ENCODE results near the gene PTK7.

- TF ChIP-seq, protein P1, sequence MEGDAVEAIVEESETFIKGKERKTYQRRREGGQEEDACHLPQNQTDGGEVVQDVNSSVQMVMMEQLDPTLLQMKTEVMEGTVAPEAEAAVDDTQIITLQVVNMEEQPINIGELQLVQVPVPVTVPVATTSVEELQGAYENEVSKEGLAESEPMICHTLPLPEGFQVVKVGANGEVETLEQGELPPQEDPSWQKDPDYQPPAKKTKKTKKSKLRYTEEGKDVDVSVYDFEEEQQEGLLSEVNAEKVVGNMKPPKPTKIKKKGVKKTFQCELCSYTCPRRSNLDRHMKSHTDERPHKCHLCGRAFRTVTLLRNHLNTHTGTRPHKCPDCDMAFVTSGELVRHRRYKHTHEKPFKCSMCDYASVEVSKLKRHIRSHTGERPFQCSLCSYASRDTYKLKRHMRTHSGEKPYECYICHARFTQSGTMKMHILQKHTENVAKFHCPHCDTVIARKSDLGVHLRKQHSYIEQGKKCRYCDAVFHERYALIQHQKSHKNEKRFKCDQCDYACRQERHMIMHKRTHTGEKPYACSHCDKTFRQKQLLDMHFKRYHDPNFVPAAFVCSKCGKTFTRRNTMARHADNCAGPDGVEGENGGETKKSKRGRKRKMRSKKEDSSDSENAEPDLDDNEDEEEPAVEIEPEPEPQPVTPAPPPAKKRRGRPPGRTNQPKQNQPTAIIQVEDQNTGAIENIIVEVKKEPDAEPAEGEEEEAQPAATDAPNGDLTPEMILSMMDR (conservative IDR thresholded peaks at IDR 0.05; ENCODE audit: low read depth, low read length), result no peak
- no peak for TF ChIP-seq EZH2phosphoT487 (IDR thresholded peaks at IDR 0.05; ENCODE audit: borderline replicate concordance, low read length)
Measured at GRCh38 chr6:43146261-43146660, 70.1 kb downstream of the PTK7 start.
